ENCODE results near the gene RINL. TPM values are rescaled to one million over a fixed set of nuclear protein-coding genes. Genes with fewer than 3 reads are reported as not detected.

Gene RINL
- total and polyA plus RNA-seq, 2 of the 4 experiments (the other 2 are of a cell fraction), result 0.72 to 1.9 TPM

DNA sequence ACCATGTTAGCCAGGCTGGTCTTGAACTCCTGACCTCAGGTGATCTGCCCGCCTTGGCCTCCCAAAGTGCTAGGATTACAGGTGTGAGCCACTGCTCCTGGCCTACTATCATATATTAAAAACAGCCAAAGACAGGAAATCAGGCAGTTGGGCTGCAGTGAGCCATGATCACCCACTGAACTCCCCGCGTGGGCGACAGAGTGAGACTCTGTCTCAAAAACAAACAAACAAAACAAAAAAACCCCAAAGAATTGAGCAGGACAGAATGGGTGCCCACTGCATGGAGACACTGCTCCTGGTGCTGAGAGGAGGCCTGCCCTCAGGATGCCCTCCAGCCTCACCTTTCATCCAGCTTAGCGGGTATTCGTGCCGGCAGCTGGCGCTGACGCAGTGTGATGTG lies 5.2 kb upstream of the RINL start:
- no peaks in the 10 kb centered on the region for H3K27me3 ChIP-seq (ENCODE audit: control insufficient read depth, insufficient read depth, low read length)
- no peak overlapping the region for H4K5ac ChIP-seq (ENCODE audit: low read depth, low read length)
- H3K27ac ChIP-seq (ENCODE audit: insufficient read depth, low read length), result no peak overlapping the region
- dilution Hi-C loops (cut with HindIII; ENCODE audit: low sequenced_read_pairs, unreplicated experiment), result no loop called here
- H2BK5ac ChIP-seq (ENCODE audit: low read depth, low read length, poor library complexity, severe bottlenecking), result no peak overlapping the region
- no peak overlapping the region for H4K8ac ChIP-seq (ENCODE audit: low read depth in 2 of 2, low read length in 2 of 2)
- no peak overlapping the region for H3K14ac ChIP-seq (replicated peaks; ENCODE audit: low read depth, low read length)
- H3K4ac ChIP-seq (ENCODE audit: low read depth, low read length), result no peak overlapping the region
- WGBS, 2 experiments (ENCODE audit: extremely low coverage in 2 of 2, insufficient read length in 1 of 2), result no CpG with 5 or more reads among the region's 9 CpGs
- DNase-seq, result no peak
- no peak overlapping the region for H4K91ac ChIP-seq (ENCODE audit: insufficient read depth, low read depth, low read length)
- ATAC-seq (ENCODE audit: low read depth), result no peak
- no peak overlapping the region for H3K4me2 ChIP-seq (ENCODE audit: low read depth, low read length)
- H2AFZ ChIP-seq (replicated peaks; ENCODE audit: low read length, poor library complexity), result no peak overlapping the region
- no TSS peak for BruUV-seq (replicated peaks)
- no peaks in the 10 kb centered on the region for H3K9me3 ChIP-seq (ENCODE audit: control insufficient read depth, insufficient read depth, low read length)
- H2AK5ac ChIP-seq (ENCODE audit: low read depth, low read length), result no peak overlapping the region
- H3K18ac ChIP-seq (ENCODE audit: low read depth, low read length), result no peak overlapping the region
- H2BK15ac ChIP-seq (ENCODE audit: low read depth, low read length), result no peak overlapping the region
- no peak overlapping the region for H2BK20ac ChIP-seq (ENCODE audit: low read depth, low read length)
- no peak overlapping the region for H2AK9ac ChIP-seq (replicated peaks; ENCODE audit: low read depth, low read length, poor library complexity)
- no peak overlapping the region for H2BK120ac ChIP-seq (ENCODE audit: low read depth, low read length)
- no peaks in the 10 kb centered on the region for H3K9me1 ChIP-seq (ENCODE audit: insufficient read depth, low read length)
- intact Hi-C loops (cut with micrococcal nuclease), result no loop called here
- H3K23ac ChIP-seq (ENCODE audit: low read depth, low read length), result no peak overlapping the region
- CTCF ChIA-PET, result no interaction called here
- H3K4me3 ChIP-seq (ENCODE audit: insufficient read depth, low read depth, low read length), result no peak overlapping the region
- peaks cover 16% of the 10 kb centered on the region for H3K36me3 ChIP-seq (ENCODE audit: control insufficient read depth, insufficient read depth, low read length)
- no peaks in the 10 kb centered on the region for H3K4me1 ChIP-seq (ENCODE audit: control insufficient read depth, insufficient read depth, low read length)
- no peaks in the 10 kb centered on the region for H3K79me1 ChIP-seq (ENCODE audit: low read depth in 1 of 2, low read length in 2 of 2)
- H3K9ac ChIP-seq (ENCODE audit: low read depth, low read length), result no peak overlapping the region
- in situ Hi-C loops (cut with MboI; ENCODE audit: low sequenced_read_pairs), result no loop called here
- H3K56ac ChIP-seq (ENCODE audit: extremely low read depth, insufficient read depth, low read length), result no peak overlapping the region
- H4K20me1 ChIP-seq (ENCODE audit: insufficient read depth, low read length), result no peaks in the 10 kb centered on the region; the same call in 1 of the 2 replicates
- TF ChIP-seq MAZ (IDR thresholded peaks at IDR 0.05; ENCODE audit: borderline replicate concordance, low read depth, low read length) (no peak), RFX5 (IDR thresholded peaks at IDR 0.05; ENCODE audit: low read depth, low read length) (no peak), FOS (IDR thresholded peaks at IDR 0.05; ENCODE audit: low read depth, low read length) (no peak), RAD21 (IDR thresholded peaks at IDR 0.05; ENCODE audit: low read length) (no peak), CEBPB (IDR thresholded peaks at IDR 0.05; ENCODE audit: low read depth, low read length) (no peak), BHLHE40 (IDR thresholded peaks at IDR 0.05; ENCODE audit: low read depth, low read length) (no peak)
- TF ChIP-seq, protein P1, sequence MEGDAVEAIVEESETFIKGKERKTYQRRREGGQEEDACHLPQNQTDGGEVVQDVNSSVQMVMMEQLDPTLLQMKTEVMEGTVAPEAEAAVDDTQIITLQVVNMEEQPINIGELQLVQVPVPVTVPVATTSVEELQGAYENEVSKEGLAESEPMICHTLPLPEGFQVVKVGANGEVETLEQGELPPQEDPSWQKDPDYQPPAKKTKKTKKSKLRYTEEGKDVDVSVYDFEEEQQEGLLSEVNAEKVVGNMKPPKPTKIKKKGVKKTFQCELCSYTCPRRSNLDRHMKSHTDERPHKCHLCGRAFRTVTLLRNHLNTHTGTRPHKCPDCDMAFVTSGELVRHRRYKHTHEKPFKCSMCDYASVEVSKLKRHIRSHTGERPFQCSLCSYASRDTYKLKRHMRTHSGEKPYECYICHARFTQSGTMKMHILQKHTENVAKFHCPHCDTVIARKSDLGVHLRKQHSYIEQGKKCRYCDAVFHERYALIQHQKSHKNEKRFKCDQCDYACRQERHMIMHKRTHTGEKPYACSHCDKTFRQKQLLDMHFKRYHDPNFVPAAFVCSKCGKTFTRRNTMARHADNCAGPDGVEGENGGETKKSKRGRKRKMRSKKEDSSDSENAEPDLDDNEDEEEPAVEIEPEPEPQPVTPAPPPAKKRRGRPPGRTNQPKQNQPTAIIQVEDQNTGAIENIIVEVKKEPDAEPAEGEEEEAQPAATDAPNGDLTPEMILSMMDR (conservative IDR thresholded peaks at IDR 0.05; ENCODE audit: low read depth, low read length), result no peak
- POLR2A ChIA-PET (ENCODE audit: unreplicated experiment), result no interaction called here
